HuH-7.5 (cell line): ENCODE measurements around the gene CSNK1A1L.

Source experiments
- DNase-seq: peaks from one replicate; pipeline ENCODE4 v3.0.0; 2011; ENCODE audit warnings: low spot score

CSNK1A1L gene

GRCh38 chr13:37105251-37105714 is at the start of gene CSNK1A1L:
Gene CSNK1A1L, minus strand, starts transcription at chr13:37105664. Its CDS starts 408 bp downstream, at chr13:37105256.
- DNase-seq = no peak

GRCh38 chr13:37149380-37149779 is 43.9 kb upstream of the CSNK1A1L start:
- no peak for DNase-seq

GRCh38 chr13:37148501-37148900 is 43.0 kb upstream of the CSNK1A1L start:
- no peak for DNase-seq

GRCh38 chr13:37144661-37145060 is 39.2 kb upstream of the CSNK1A1L start:
- DNase-seq = no peak

- DNase-seq = no peak
Measured at GRCh38 chr13:37143911-37144310, 38.4 kb upstream of the CSNK1A1L start.

- DNase-seq = no peak
Measured at GRCh38 chr13:37142877-37143276, 37.4 kb upstream of the CSNK1A1L start.

GRCh38 chr13:37141011-37141410 is 35.5 kb upstream of the CSNK1A1L start:
- DNase-seq = no peak

GRCh38 chr13:37139356-37139755 is 33.9 kb upstream of the CSNK1A1L start:
- no peak for DNase-seq

GRCh38 chr13:37138926-37139325 is 33.5 kb upstream of the CSNK1A1L start:
- no peak for DNase-seq

- no peak for DNase-seq
Measured at GRCh38 chr13:37138169-37138568, 32.7 kb upstream of the CSNK1A1L start.

- DNase-seq = no peak
Measured at GRCh38 chr13:37136633-37137032, 31.2 kb upstream of the CSNK1A1L start.

- DNase-seq = no peak
Measured at GRCh38 chr13:37136187-37136586, 30.7 kb upstream of the CSNK1A1L start.

- DNase-seq = no peak
Measured at GRCh38 chr13:37134411-37135041, 29.1 kb upstream of the CSNK1A1L start.

GRCh38 chr13:37132211-37132610 is 26.7 kb upstream of the CSNK1A1L start:
- no peak for DNase-seq

GRCh38 chr13:37131092-37131491 is 25.6 kb upstream of the CSNK1A1L start:
- no peak for DNase-seq

- no peak for DNase-seq
Measured at GRCh38 chr13:37129866-37130265, 24.4 kb upstream of the CSNK1A1L start.

- DNase-seq = no peak
Measured at GRCh38 chr13:37127691-37128241, 22.3 kb upstream of the CSNK1A1L start.

- no peak for DNase-seq
Measured at GRCh38 chr13:37123337-37123736, 17.9 kb upstream of the CSNK1A1L start.

GRCh38 chr13:37118016-37118415 is 12.6 kb upstream of the CSNK1A1L start:
- DNase-seq = no peak

- DNase-seq = no peak
Measured at GRCh38 chr13:37114250-37114649, 8.8 kb upstream of the CSNK1A1L start.

GRCh38 chr13:37113534-37113933 is 8.1 kb upstream of the CSNK1A1L start:
- no peak for DNase-seq

GRCh38 chr13:37109051-37109678 is 3.7 kb upstream of the CSNK1A1L start:
- no peak for DNase-seq

GRCh38 chr13:37107868-37108267 is 2.4 kb upstream of the CSNK1A1L start:
- no peak for DNase-seq

GRCh38 chr13:37107456-37107855 is 2.0 kb upstream of the CSNK1A1L start:
- DNase-seq = no peak
